ENCODE measurements around the gene L1CAM. TPM values are rescaled to one million over a fixed set of nuclear protein-coding genes. Genes with fewer than 3 reads are reported as not detected.

Gene L1CAM
- total RNA-seq, 3 donors from 2014 or later (not counting 1 experiment from before 2014, with no cell fraction given) = 0.23 to 0.98 TPM; not detected in 1

DNA sequence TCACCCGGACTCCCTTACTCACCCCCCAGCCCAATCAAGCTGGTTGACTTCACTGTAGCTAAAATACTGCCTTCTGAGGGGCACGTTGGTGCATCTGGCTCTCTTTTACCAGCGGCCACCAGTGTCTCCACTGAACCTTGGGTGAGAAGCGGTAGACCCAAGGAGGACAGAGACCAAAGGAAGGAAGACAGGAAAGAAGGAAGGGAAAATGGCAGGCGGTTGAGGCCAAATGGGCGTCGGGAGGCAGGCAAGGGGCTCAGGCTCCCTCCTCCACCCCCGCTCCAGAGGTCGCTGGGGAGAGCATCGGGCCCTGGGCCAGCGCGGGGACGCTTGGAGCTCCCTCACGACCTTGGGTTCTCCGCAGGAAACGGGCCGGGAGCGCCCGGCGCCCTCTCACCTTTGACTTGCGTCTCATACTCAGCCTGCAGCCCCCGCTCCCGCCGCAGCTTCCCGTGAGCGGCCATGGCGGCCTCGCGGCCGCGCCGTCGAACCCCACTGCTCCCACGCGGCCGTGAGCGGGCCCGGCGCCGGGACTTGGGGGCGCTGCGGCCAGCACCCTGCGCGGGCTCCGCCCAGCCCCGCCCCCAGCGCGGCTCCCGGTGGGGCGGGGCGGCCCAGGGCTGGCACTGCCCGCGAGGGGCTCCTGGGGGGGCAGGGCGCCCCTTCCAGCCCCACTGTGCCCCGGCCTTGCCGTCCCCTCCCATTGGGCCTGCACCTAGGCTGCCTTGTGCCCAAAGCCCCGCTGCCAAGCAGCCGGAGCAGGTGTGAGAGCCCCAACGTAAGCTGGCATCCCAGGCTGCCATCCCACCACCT lies 40.0 kb upstream of the L1CAM start, which contains the start of gene ARHGAP4:
ARHGAP4 (minus strand) TSS at position 526 of the 813 bp plus-strand sequence; CDS start at position 464, 62 bp downstream.
- H3K4me1 Mint-ChIP-seq = peaks cover 35 to 56% of the 10 kb centered on the region in 2 donors
- DNase-seq = peak; percentile 44 to 68
- peaks cover 9% of the 10 kb centered on the region for H3K36me3 ChIP-seq (ENCODE audit: control insufficient read depth, insufficient read depth, low read length)
- intact Hi-C loops (cut with micrococcal nuclease) = loop anchor here (2.0 to 10.0 kb wide), 3 partner anchors 19 to 169 kb away; partner anchors contain the start of gene MECP2
- H3K9me3 Mint-ChIP-seq = no peaks in the 10 kb centered on the region
- no peaks in the 10 kb centered on the region for H3K27me3 Mint-ChIP-seq (ENCODE audit: low read depth in 2 of 2)
- TF ChIP-seq, protein P1, sequence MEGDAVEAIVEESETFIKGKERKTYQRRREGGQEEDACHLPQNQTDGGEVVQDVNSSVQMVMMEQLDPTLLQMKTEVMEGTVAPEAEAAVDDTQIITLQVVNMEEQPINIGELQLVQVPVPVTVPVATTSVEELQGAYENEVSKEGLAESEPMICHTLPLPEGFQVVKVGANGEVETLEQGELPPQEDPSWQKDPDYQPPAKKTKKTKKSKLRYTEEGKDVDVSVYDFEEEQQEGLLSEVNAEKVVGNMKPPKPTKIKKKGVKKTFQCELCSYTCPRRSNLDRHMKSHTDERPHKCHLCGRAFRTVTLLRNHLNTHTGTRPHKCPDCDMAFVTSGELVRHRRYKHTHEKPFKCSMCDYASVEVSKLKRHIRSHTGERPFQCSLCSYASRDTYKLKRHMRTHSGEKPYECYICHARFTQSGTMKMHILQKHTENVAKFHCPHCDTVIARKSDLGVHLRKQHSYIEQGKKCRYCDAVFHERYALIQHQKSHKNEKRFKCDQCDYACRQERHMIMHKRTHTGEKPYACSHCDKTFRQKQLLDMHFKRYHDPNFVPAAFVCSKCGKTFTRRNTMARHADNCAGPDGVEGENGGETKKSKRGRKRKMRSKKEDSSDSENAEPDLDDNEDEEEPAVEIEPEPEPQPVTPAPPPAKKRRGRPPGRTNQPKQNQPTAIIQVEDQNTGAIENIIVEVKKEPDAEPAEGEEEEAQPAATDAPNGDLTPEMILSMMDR (IDR thresholded peaks at IDR 0.05) = no peak
- ATAC-seq = peak in 1 of 3 donors; percentile 3
- under 1% methylated on average over 54 of the region's 59 CpGs for WGBS (ENCODE audit: insufficient coverage)
- H3K36me3 Mint-ChIP-seq = no peaks in the 10 kb centered on the region
- H3K4me3 Mint-ChIP-seq = peak within 1 kb of the TSS; percentile 90
- H3K27ac Mint-ChIP-seq = peak within 1 kb of the TSS; percentile 91 to 96
- peak within 1 kb of the TSS; percentile 100 for H3K27ac ChIP-seq (ENCODE audit: low read length)
- H3K9me3 ChIP-seq (ENCODE audit: control insufficient read depth, insufficient read depth, low read length) = no peaks in the 10 kb centered on the region
- peak within 1 kb of the TSS; percentile 85 for H3K4me3 ChIP-seq (ENCODE audit: low read length)
- no peaks in the 10 kb centered on the region for H3K27me3 ChIP-seq (ENCODE audit: control insufficient read depth, insufficient read depth, low read length)
- H3K4me1 ChIP-seq (ENCODE audit: control insufficient read depth, insufficient read depth, low read length) = peaks cover 80% of the 10 kb centered on the region

DNA sequence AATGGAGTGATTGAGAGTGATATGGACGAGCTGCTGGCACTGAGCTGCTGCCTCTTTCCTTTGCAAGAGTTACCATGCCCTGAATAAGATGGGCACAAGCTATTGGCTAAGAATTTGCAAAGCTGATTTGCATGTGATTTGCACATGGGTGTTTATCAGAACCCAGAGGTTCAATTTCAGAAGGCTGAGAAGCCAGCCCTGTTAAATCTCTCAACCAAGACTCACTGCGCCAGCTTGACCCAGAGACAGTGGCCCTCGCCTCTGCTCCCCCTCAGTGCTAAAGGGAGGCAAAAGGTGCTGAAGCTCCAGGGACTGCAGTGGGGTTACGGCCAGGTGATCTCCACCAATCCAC lies 39.4 kb upstream of the L1CAM start:
- TF ChIP-seq, protein P1 (IDR thresholded peaks at IDR 0.05) = no peak
- DNase-seq = peak in 1 of 2 donors; percentile 55

DNA sequence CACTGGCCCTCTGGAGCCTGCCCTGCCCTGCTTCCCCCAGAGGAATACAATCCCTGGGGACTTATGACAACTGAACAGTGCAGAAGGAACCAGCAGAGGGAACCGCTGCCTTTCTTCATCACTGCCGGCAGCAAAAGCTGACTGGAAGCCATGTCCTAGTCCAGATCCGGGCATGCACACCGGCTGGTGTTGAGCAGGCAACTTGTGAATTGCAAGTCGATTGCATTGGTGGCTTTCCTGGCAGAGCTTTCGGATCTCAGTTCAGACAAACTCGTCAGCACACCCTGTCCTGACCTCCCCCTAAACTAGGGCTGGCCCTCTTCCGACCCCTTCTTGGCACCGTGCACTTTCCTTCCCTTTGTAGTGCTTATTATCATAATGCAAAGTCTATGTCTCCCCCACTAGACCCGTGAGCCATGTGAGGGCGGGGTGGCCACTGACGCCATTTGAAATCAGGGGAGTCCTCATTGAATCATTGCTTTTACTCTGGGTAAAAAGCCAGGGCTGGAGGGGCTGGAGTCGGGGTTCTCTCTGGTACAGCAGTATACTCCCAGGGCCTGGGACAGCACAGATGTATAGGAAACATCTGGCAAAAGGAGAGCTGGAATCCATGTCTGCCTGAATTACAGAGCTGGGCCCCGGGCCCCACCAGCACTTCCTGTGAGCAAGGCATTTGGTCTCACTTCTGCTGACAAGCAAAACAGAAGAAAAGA lies 38.3 kb upstream of the L1CAM start:
- ATAC-seq = no peak
- Histone ChIP-seq H3K9me3 (ENCODE audit: control insufficient read depth, insufficient read depth, low read length) (no peaks in the 10 kb centered on the region), H3K4me1 (ENCODE audit: control insufficient read depth, insufficient read depth, low read length) (peaks cover 79% of the 10 kb centered on the region), H3K36me3 (ENCODE audit: control insufficient read depth, insufficient read depth, low read length) (peaks cover 13% of the 10 kb centered on the region), H3K27ac (ENCODE audit: low read length) (peak overlapping the region; percentile 83), H3K4me3 (ENCODE audit: low read length) (peak overlapping the region; percentile 73), H3K27me3 (ENCODE audit: control insufficient read depth, insufficient read depth, low read length) (no peaks in the 10 kb centered on the region)
- TF ChIP-seq, protein P1 (IDR thresholded peaks at IDR 0.05) = no peak
- H3K4me1 Mint-ChIP-seq = peaks cover 35 to 56% of the 10 kb centered on the region in 2 donors
- WGBS (ENCODE audit: insufficient coverage) = 3% methylated on average over 14 of the region's 14 CpGs
- no peaks in the 10 kb centered on the region for H3K36me3 Mint-ChIP-seq
- H3K27ac Mint-ChIP-seq = peak overlapping the region; percentile 91 to 96
- no peaks in the 10 kb centered on the region for H3K27me3 Mint-ChIP-seq (ENCODE audit: low read depth in 2 of 2)
- DNase-seq = peak in 1 of 2 donors; percentile 75
- H3K4me3 Mint-ChIP-seq = peak overlapping the region; percentile 90
- H3K9me3 Mint-ChIP-seq = no peaks in the 10 kb centered on the region
- intact Hi-C loops (cut with micrococcal nuclease) = loop anchor here (1.0 to 10.0 kb wide), 2 partner anchors 23 to 170 kb away; partner anchors contain the start of gene MECP2

More for the DNA sequence above, 39.4 kb upstream of the L1CAM start:
- Histone ChIP-seq H3K27me3 (ENCODE audit: control insufficient read depth, insufficient read depth, low read length) (no peaks in the 10 kb centered on the region), H3K4me3 (ENCODE audit: low read length) (peak overlapping the region; percentile 73), H3K27ac (ENCODE audit: low read length) (peak overlapping the region; percentile 83), H3K4me1 (ENCODE audit: control insufficient read depth, insufficient read depth, low read length) (peaks cover 83% of the 10 kb centered on the region), H3K36me3 (ENCODE audit: control insufficient read depth, insufficient read depth, low read length) (peaks cover 9% of the 10 kb centered on the region), H3K9me3 (ENCODE audit: control insufficient read depth, insufficient read depth, low read length) (no peaks in the 10 kb centered on the region)
- peaks cover 35 to 56% of the 10 kb centered on the region in 2 donors for H3K4me1 Mint-ChIP-seq
- intact Hi-C loops (cut with micrococcal nuclease) = loop anchor here (5.0 to 10.0 kb wide), 2 partner anchors 42 to 169 kb away; partner anchors contain the start of gene MECP2
- H3K4me3 Mint-ChIP-seq = peak overlapping the region; percentile 90
- no peaks in the 10 kb centered on the region for H3K27me3 Mint-ChIP-seq (ENCODE audit: low read depth in 2 of 2)
- ATAC-seq = no peak
- H3K36me3 Mint-ChIP-seq = no peaks in the 10 kb centered on the region
- no peaks in the 10 kb centered on the region for H3K9me3 Mint-ChIP-seq
- peak overlapping the region; percentile 91 to 96 for H3K27ac Mint-ChIP-seq
- WGBS (ENCODE audit: insufficient coverage) = 0% methylated on average over 4 of the region's 4 CpGs

Measured in natural killer cell (primary cell).